ENCODE results near the gene FXYD1.

- TF ChIP-seq ARNT (IDR thresholded peaks at IDR 0.05) (no peak), FOXK2 (IDR thresholded peaks at IDR 0.05) (no peak), CTBP1 (IDR thresholded peaks at IDR 0.05; ENCODE audit: borderline replicate concordance) (no peak), HDGF (IDR thresholded peaks at IDR 0.05; ENCODE audit: borderline replicate concordance) (no peak), PKNOX1 (IDR thresholded peaks at IDR 0.05) (no peak)
Measured at GRCh38 chr19:35174226-35174625, 35.6 kb downstream of the FXYD1 start.
